Trophoblast cell (in vitro differentiated cells and primary cell): ENCODE measurements around the gene PKD2L1.
A peak's percentile ranks its signal among the peaks of the same experiment; 100 is the strongest.

ENCODE experiments used
- DNase-seq, 2 donors: peaks; one replicate each; pipeline ENCODE4 v3.0.0-alpha.2; 2016
- H2AFZ ChIP-seq: 2 replicates; pipeline ENCODE4 v1.6.1; 2013; ENCODE audit warnings: low read length, moderate library complexity, mild to moderate bottlenecking; ENCODE audit not compliant: insufficient read depth, poor library complexity
- H2AK5ac ChIP-seq: 2 replicates; pipeline ENCODE4 v1.6.1; 2013; ENCODE audit warnings: mild to moderate bottlenecking, low read length
- H2BK120ac ChIP-seq: 2 replicates; pipeline ENCODE4 v1.6.1; 2013; ENCODE audit warnings: low read length, mild to moderate bottlenecking, moderate library complexity; ENCODE audit not compliant: insufficient read depth, poor library complexity
- H2BK12ac ChIP-seq: 2 replicates; pipeline ENCODE4 v1.6.1; 2013; ENCODE audit warnings: mild to moderate bottlenecking, low read length, moderate library complexity
- H2BK5ac ChIP-seq: 2 replicates; pipeline ENCODE4 v1.6.1; 2013; ENCODE audit warnings: low read length, low read depth, moderate library complexity, mild to moderate bottlenecking; ENCODE audit not compliant: poor library complexity
- H3K14ac ChIP-seq: 2 replicates; pipeline ENCODE4 v1.6.1; 2013; ENCODE audit warnings: mild to moderate bottlenecking, low read length
- H3K18ac ChIP-seq: 2 replicates; pipeline ENCODE4 v1.6.1; 2013; ENCODE audit warnings: mild to moderate bottlenecking, low read length
- H3K23ac ChIP-seq: 2 replicates; pipeline ENCODE4 v1.6.1; 2013; ENCODE audit warnings: low read length
- H3K27ac ChIP-seq: 2 replicates; pipeline ENCODE4 v1.5.1; 2013; ENCODE audit warnings: low read depth, mild to moderate bottlenecking, inconsistent platforms, low read length, moderate library complexity
- H3K27me3 ChIP-seq: 2 replicates; pipeline ENCODE4 v1.6.1; 2013; ENCODE audit warnings: inconsistent platforms, mild to moderate bottlenecking, low read length, moderate library complexity; ENCODE audit not compliant: insufficient read depth
- H3K36me3 ChIP-seq, 2 experiments: 1 replicate in 1 of 2; 2 replicates in 1 of 2; pipeline ENCODE4 v1.6.1; 2013; ENCODE audit warnings: low read length in 2 of 2, mild to moderate bottlenecking in 2 of 2, moderate library complexity in 1 of 2; ENCODE audit not compliant: insufficient read depth in 2 of 2, control insufficient read depth in 1 of 2
- H3K4ac ChIP-seq: 2 replicates; pipeline ENCODE4 v1.6.1; 2013; ENCODE audit warnings: low read depth, mild to moderate bottlenecking, low read length, moderate library complexity
- H3K4me1 ChIP-seq, 2 experiments: 1 replicate in 1 of 2; 2 replicates in 1 of 2; pipeline ENCODE4 v1.6.1; 2013; ENCODE audit warnings: low read length in 2 of 2, mild to moderate bottlenecking in 2 of 2, moderate library complexity in 1 of 2; ENCODE audit not compliant: insufficient read depth in 2 of 2, control insufficient read depth in 1 of 2
- H3K4me2 ChIP-seq: 2 replicates; pipeline ENCODE4 v1.6.1; 2013; ENCODE audit warnings: inconsistent platforms, mild to moderate bottlenecking, low read length, moderate library complexity
- H3K4me3 ChIP-seq: 2 replicates; pipeline ENCODE4 v1.5.1; 2013; ENCODE audit warnings: mild to moderate bottlenecking, low read depth, low read length, inconsistent platforms
- H3K79me1 ChIP-seq: one replicate; pipeline ENCODE4 v1.6.1; 2013; ENCODE audit warnings: low read length
- H3K79me2 ChIP-seq: 2 replicates; pipeline ENCODE4 v1.6.1; 2013; ENCODE audit warnings: low read length, mild to moderate bottlenecking; ENCODE audit not compliant: control insufficient read depth, insufficient read depth, poor library complexity
- H3K9ac ChIP-seq: 2 replicates; pipeline ENCODE4 v1.6.1; 2013; ENCODE audit warnings: mild to moderate bottlenecking, low read length
- H3K9me3 ChIP-seq: 2 replicates; pipeline ENCODE4 v1.6.1; 2013; ENCODE audit warnings: low read depth, mild to moderate bottlenecking, control low read depth, inconsistent platforms, low read length; ENCODE audit not compliant: insufficient read depth
- H4K12ac ChIP-seq: 2 replicates; pipeline ENCODE4 v1.6.1; 2013; ENCODE audit warnings: low read depth, mild to moderate bottlenecking, low read length, moderate library complexity
- H4K8ac ChIP-seq: 2 replicates; pipeline ENCODE4 v1.6.1; 2013; ENCODE audit warnings: low read depth, mild to moderate bottlenecking, low read length, moderate library complexity
- H4K91ac ChIP-seq: one replicate; pipeline ENCODE4 v1.6.1; 2013; ENCODE audit warnings: low read depth, mild to moderate bottlenecking, low read length, moderate library complexity
- WGBS: extraction: QIAGEN DNeasy Blood & Tissue Kit; methylation state at CpG from one replicate; pipeline ENCODE4 v1.1.7; 2013; ENCODE audit warnings: missing lambda C conversion rate; ENCODE audit not compliant: insufficient read length, insufficient coverage; ENCODE audit errors: extremely low coverage; 5-methylcytosine and 5-hydroxymethylcytosine counted together

Gene PKD2L1

GRCh38 chr10:100370714-100371481 lies 40.9 kb upstream of the PKD2L1 start:
- Histone ChIP-seq H2BK120ac (peak overlapping the region; percentile 84), H2BK12ac (peak overlapping the region; percentile 90)
- no CpG with 5 or more reads among the region's 12 CpGs for WGBS

GRCh38 chr10:100368721-100369120 lies 38.7 kb upstream of the PKD2L1 start:
- Histone ChIP-seq H3K9me3 (no peaks in the 10 kb centered on the region), H3K4me1 (peaks cover 11 to 25% of the 10 kb centered on the region in 2 experiments), H3K23ac (no peak overlapping the region), H3K14ac (no peak overlapping the region), H4K91ac (no peak overlapping the region), H3K79me1 (peaks cover 31% of the 10 kb centered on the region), H3K4ac (no peak overlapping the region), H4K12ac (no peak overlapping the region), H3K27me3 (no peaks in the 10 kb centered on the region), H3K4me2 (no peak overlapping the region), H2AK5ac (no peak overlapping the region), H3K18ac (no peak overlapping the region), H3K9ac (no peak overlapping the region), H3K27ac (no peak overlapping the region), H2BK120ac (no peak overlapping the region), H2BK12ac (no peak overlapping the region), H3K36me3 (peaks cover 0 to under 1% of the 10 kb centered on the region in 2 experiments), H3K4me3 (no peak overlapping the region), H2AFZ (no peak overlapping the region), H4K8ac (no peak overlapping the region), H3K79me2 (peaks cover 8% of the 10 kb centered on the region), H2BK5ac (no peak overlapping the region)
- peak in 1 of 2 donors; percentile 72 for DNase-seq

More at GRCh38 chr10:100370714-100371481, 40.9 kb upstream of the PKD2L1 start:
- Histone ChIP-seq H3K18ac (peak overlapping the region; percentile 78), H2BK5ac (peak overlapping the region; percentile 78), H3K4me3 (no peak overlapping the region), H3K36me3 (no peaks in the 10 kb centered on the region), H3K27ac (peak overlapping the region; percentile 93), H3K9ac (no peak overlapping the region), H3K79me2 (peaks cover 12% of the 10 kb centered on the region), H3K9me3 (no peaks in the 10 kb centered on the region), H2AK5ac (peak overlapping the region; percentile 53), H3K4me2 (peak overlapping the region; percentile 32), H4K12ac (no peak overlapping the region), H3K27me3 (no peaks in the 10 kb centered on the region), H3K23ac (no peak overlapping the region), H3K14ac (peak overlapping the region; percentile 65), H3K4ac (peak overlapping the region; percentile 21), H2AFZ (peak overlapping the region; percentile 5), H4K8ac (peak overlapping the region; percentile 74), H4K91ac (peak overlapping the region; percentile 88), H3K79me1 (peaks cover 38% of the 10 kb centered on the region), H3K4me1 (peaks cover 8 to 26% of the 10 kb centered on the region in 2 experiments)
- DNase-seq, result peak; percentile 98 to 99

DNA sequence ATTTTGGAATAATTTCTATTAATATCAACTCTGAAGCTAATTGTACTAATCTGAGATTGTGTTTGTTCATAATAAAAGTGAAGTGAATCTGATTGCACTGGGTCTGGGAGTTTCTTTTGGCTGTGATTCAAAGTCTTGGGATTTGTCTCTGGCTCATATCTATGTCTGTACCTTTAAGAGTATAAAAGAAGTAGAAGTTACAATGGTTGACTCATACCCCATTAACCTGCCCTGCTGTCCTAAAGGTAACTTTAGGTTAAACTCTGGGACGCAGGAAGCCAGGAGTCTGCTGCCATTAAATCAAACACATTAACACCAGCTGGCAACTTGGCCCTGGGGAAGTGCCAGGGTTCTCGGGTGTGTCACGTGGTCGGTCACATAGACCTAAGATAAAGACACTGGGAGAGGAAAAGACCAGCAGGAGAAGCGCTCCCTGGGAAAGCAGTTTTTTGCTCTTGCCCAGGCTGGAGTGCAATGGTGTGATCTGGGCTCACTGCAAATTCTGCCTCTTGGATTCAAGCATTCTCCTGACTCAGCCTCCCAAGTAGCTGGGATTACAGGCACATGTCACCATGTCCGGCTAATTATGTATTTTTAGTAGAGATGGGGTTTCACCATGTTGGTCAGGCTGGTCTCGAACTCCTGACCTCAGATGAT lies 34.8 kb upstream of the PKD2L1 start:
- Histone ChIP-seq H2BK120ac (peak overlapping the region; percentile 4), H3K14ac (no peak overlapping the region), H3K79me2 (no peaks in the 10 kb centered on the region), H4K8ac (no peak overlapping the region), H3K36me3 (peaks cover 17 to 26% of the 10 kb centered on the region in 2 experiments), H4K91ac (no peak overlapping the region), H3K4me3 (no peak overlapping the region), H3K27ac (peak overlapping the region; percentile 57), H2AK5ac (no peak overlapping the region), H3K9ac (no peak overlapping the region), H3K4me1 (peaks cover 13 to 19% of the 10 kb centered on the region in 2 experiments), H2BK12ac (peak overlapping the region; percentile 8), H3K23ac (no peak overlapping the region), H3K4ac (no peak overlapping the region), H3K9me3 (peaks cover 2% of the 10 kb centered on the region), H3K27me3 (no peaks in the 10 kb centered on the region), H3K4me2 (no peak overlapping the region), H3K79me1 (peaks cover 17% of the 10 kb centered on the region), H4K12ac (no peak overlapping the region), H2AFZ (no peak overlapping the region), H3K18ac (no peak overlapping the region), H2BK5ac (peak overlapping the region; percentile 31)
- no CpG with 5 or more reads among the region's 7 CpGs for WGBS
- DNase-seq, result peak in 1 of 2 donors; percentile 77

- Histone ChIP-seq H3K23ac (no peak overlapping the region), H3K27ac (peak overlapping the region; percentile 60), H3K18ac (no peak overlapping the region), H4K91ac (no peak overlapping the region), H3K4me1 (peaks cover 15 to 25% of the 10 kb centered on the region in 2 experiments), H3K4ac (no peak overlapping the region), H3K36me3 (peaks cover 17 to 32% of the 10 kb centered on the region in 2 experiments), H2AK5ac (no peak overlapping the region), H4K8ac (no peak overlapping the region), H3K9me3 (peaks cover 2% of the 10 kb centered on the region), H3K79me1 (peaks cover 16% of the 10 kb centered on the region), H2BK5ac (no peak overlapping the region), H3K4me2 (no peak overlapping the region), H3K9ac (no peak overlapping the region), H3K4me3 (no peak overlapping the region), H3K79me2 (no peaks in the 10 kb centered on the region), H2AFZ (no peak overlapping the region), H2BK12ac (no peak overlapping the region), H3K27me3 (no peaks in the 10 kb centered on the region), H2BK120ac (no peak overlapping the region), H3K14ac (no peak overlapping the region), H4K12ac (no peak overlapping the region)
- no CpG with 5 or more reads among the region's 3 CpGs for WGBS
- peak in 1 of 2 donors; percentile 39 for DNase-seq
Observed at GRCh38 chr10:100364175-100364574, 34.1 kb upstream of the PKD2L1 start.
